Fibroblast of upper back skin (primary cell): ENCODE results near the gene ADH4.
"Not testable (repeated sequence)": the region's sequence is repeated elsewhere in the genome, so short reads cannot be mapped to it uniquely, and the experiment has no call there.

Source experiments
- DNase-seq: peaks from one replicate; pipeline ENCODE4 v3.0.0-alpha.2; 2013

ADH4 gene

DNA sequence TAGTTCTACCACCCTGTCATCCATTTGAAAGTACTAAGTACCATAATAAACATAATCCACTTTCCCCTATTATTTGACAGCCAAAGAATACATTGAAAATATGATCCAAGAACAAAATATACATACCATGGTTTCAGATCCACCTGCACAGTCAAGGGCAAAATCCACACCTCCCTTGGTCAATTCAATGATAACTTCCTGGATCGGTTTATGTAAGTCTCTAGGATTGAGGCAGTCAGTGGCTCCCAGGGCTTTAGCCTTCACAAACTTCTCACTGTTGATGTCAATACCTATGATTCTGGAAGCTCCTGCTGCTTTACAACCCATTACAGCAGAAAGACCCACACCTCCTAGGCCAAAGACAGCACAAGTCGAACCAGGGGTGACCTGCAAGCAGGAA lies 12.7 kb downstream of the ADH4 start:
- DNase-seq, result no peak

DNA sequence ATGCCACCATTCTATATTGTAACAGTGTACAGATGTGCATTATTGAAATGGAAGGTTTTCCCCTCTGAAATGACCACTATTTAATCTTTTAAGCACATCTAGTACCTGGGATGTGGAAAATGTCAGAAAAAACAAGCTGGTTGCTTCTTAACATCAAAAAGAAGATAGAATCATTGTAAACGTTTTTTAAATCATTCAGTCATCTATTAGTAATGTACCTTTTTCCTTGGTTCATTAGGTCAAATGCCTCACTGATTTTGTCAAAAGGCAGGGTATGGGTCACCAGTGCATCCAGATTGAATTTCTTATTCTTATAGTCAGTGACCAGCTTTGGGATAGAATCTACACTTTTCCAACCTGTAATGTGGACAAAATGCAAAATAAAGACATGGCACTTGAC lies 17.7 kb downstream of the ADH4 start:
- DNase-seq, result no peak

DNA sequence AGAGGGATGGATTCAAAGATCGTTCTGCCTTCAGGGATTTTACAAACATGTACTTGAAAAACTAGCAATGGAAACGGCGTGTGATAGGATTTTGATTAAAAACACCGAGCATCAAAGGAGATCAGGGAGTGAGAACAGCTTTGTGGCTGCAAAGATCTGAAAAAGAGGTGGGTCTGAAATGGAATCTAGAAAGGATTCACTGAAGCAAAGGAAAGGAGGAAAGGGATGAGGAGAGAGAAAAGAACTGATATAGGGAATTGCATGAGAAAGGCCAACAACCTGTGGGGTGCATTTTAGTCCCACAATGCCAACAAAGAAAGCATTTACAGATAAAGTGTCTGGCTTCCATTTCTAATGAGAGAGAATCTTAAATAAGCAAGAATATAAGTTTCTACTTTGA lies 23.1 kb downstream of the ADH4 start:
- no peak for DNase-seq

DNA sequence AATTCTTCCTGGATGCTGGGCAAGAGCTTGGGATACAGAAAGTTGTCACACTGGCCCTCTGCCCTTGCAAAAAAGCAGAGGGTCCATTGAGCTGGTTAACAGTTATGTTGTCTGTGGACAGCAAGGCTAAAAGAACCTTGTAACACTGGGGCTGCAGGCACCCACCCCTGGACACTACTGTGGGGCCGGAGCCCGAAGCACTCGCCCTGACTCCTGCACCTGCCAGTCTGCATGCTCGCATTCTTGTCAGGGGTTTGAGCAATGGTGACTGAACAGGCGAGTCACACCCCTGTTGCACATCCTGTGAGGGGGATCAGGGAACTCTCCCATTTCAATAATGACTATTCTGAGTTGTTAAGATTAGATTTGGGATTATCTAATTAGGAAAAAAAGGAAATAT lies 23.6 kb downstream of the ADH4 start:
- no peak for DNase-seq

DNA sequence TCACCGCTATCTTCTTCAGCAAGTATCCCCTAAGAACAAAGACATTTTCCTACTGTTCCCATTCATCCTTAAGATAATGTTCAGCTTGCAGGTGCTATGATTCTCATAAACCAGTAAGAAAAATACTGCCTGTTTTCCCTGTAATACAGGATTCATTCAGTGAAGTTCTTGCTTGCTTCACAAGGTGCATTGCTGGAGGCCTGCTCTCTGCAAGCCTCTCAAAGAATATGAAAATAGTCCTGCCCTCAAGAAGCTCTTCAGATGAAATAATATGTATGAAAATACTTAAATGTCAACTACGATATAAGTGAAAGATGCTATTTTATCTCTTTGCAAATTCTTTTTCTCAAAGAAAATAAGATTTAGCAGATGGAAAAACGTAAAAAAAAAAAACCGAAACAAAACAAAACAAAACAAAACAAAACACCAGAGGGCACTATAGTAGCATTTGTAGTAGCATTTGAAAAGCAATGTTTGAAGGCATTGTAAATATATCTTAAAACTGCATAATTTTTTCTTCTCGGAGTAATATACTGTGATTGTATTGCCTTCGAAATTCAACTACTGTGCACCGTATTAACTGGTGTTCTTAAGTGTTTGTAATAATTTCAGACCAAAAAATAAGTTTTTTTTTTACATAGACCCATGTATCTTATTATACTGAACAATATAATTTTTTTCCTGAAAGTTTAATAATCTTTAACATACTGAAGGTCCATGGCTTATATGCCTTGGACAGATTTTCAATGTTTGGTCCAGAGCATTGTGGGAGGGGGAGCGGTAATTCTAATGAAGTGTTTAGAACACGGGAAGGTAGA lies 26.0 kb downstream of the ADH4 start:
- peak; percentile 10 for DNase-seq

DNA sequence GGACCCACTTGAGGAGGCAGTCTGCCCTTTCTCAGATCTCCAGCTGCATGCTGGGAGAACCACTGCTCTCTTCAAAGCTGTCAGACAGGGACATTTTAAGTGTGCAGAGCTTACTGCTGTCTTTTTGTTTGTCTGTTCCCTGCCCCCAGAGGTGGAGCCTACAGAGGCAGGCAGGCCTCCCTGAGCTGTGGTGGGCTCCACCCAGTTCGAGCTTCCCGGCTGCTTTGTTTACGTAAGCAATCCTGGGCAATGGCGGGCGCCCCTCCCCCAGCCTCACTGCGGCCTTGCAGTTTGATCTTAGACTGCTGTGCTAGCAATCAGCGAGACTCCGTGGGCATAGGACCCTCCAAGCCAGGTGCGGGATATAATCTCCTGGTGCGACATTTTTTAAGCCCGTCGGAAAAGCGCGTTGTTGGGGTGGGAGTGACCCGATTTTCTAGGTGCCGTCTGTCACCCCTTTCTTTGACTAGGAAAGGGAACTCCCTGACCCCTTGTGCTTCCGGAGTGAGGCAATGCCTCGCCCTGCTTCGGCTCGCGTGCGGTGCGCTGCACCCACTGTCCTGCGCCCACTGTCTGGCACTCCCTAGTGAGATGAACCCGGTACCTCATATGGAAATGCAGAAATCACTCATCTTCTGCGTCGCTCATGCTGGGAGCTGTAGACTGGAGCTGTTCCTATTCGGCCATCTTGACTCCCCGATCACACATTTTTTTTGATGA lies 26.8 kb downstream of the ADH4 start:
- not testable (repeated sequence) for DNase-seq

DNA sequence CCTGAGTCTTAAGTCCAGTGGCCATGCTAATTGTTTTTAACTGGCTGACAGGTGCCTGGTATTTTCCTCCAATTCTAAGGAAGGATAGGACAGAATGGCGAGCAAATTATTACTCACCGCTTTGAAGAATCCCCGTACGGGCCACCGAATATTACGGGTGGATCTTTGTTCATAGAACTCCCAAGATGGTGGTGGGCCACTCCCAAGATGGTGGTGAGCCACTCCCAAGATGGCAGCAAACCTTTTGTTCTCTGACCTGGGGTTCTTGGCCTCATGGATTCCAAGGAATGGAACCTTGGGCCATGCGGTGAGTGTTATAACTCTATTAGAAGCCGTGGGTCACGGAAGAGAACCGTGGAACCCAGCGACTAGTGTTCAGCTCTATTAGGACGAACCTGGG lies 34.8 kb downstream of the ADH4 start:
- DNase-seq, result not testable (repeated sequence)

DNA sequence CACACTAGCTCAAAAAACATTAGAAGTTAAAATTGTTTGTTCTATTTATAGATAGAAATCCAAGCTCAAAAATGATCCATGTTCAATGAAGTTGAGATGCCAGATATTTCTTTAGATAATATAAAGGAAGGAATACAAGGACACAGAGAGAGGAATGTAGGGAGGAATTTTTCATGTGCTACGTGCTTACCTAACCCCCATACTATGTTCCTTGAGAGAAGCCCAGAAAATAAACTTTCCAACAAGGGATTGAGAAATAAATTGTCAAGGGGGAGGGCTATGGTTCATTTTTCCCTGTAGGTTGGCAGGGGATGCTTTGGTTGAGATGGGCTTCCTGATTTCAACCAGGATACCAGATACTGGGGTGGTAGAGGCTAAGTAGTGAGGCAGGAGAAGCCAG lies 39.9 kb downstream of the ADH4 start:
- peak; percentile 51 for DNase-seq

DNA sequence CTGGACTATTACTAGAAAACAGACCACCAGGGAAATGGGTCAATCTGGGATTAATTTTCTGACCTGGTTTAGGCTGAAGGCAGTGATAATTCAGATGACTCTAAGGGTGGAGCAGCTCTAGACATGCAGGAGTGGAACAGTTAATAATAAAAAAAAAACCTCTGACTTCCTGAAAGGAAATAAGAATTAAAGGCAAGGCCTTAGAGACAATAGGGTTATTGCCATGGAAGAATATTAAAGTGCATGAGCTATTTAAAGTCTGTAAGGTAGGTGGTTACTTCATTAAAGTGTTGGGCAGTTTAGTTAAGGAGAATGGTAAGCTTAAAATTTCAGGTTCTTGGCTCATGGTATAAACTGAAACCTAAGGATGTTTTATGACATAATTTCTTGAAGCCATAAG lies 40.9 kb downstream of the ADH4 start:
- no peak for DNase-seq

DNA sequence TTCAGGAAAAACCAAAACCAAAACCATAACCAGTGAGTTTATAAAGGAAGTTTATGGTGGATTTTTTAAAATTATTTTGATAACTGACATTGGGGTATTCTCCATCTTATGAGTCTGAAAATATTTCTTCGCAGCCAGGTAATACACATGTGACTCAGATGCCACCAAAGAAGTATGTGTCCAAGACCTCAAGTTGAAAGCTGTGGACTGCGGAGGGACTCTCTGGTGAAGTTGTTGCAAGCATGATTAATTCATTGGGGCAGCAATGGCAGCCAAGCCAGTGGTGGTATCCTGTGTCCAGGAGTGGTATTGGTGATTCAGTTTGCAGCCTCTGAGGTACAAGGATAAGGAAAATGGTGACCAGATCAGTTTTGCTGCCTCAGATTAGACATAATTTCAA lies 41.5 kb downstream of the ADH4 start:
- DNase-seq, result no peak

DNA sequence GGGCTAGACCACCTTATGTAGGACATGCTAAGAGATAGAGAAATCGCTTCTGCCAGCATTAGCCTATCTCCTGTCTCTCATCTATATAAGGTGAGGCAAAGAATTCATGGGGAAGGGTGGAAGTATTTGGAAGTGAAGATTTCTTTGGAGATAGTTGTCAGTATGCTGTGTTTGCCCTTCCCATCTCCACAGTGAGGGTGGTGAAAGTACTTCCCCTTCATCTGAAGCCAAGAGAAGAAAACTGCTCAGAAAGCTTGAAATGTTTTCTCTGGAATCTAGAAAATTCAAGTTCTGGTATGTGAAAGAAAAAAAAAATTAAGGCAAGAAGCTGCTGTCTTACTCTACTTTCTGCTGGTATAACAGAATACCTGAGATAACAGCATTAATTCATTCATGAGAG lies 43.2 kb downstream of the ADH4 start:
- peak; percentile 53 for DNase-seq

DNA sequence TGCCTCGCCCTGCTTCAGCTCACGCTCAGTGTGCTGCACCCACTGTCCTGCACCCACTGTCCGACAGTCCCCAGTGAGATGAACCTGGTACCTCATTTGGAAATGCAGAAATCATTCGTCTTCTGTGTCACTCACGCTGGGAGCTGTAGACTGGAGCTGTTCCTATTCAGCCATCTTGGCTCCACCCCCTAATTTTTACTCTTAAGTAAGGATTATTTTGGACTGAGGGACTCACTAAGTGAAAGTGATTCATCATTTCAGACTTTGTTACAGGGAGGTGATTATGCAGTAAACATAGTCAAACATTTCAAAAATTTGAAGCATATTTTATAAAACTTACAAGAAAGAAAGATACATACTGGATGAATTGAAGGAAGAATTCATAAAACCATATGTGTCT lies 44.3 kb downstream of the ADH4 start:
- peak; percentile 55 for DNase-seq

DNA sequence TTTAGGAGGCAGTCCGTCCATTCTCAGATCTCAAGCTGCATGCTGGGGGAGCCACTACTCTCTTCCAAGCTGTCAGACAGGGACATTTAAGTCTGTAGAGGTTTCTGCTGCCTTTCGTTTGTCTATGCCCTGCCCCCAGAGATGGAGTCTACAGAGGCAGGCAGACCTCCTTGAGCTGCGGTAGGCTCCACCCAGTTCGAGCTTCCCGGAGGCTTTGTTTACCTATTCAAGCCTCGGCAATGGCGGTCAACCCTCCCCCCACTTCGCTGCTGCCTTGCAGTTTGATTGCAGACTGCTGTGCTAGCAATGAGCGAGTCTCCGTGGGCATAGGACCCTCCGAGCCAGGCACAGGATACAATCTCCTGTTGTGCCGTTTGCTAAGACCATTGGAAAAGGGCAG lies 44.8 kb downstream of the ADH4 start:
- DNase-seq, result no peak

DNA sequence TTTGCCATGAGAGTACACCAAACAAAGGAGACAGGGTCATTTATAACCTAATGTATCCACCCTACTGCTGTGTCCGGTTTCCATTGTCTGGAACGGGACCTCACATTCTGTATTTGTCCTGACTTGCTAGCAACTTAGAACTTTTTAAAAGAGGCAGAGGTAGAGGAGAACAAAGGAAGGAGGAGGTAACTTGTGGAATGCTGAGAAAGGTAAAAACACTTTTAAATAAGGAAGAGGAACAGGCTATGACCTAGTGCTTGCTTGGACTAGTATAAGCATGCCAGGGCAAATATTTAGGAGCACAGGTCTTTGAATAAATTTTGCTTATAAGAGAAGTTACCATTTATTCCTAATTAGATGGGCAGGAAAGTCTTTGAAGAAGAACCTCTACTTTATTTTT lies 52.3 kb downstream of the ADH4 start:
- not testable (repeated sequence) for DNase-seq

DNA sequence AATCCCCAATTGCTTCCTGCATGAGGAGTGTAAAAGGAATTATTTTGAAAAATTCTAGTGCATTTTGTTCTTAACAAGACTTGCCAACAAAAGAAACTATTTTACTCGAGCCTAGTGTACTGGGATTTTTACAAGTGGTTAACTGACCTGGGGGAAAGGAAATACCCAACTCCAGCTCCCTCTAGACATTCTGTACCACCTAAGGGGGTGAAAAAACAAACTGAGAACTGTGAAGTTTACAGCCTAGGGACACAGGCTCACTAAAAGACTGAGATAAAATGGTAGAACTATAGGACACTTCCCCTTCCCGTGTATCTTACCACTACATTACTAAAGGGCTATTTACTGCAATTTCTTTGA lies 52.9 kb downstream of the ADH4 start:
- no peak for DNase-seq

DNA sequence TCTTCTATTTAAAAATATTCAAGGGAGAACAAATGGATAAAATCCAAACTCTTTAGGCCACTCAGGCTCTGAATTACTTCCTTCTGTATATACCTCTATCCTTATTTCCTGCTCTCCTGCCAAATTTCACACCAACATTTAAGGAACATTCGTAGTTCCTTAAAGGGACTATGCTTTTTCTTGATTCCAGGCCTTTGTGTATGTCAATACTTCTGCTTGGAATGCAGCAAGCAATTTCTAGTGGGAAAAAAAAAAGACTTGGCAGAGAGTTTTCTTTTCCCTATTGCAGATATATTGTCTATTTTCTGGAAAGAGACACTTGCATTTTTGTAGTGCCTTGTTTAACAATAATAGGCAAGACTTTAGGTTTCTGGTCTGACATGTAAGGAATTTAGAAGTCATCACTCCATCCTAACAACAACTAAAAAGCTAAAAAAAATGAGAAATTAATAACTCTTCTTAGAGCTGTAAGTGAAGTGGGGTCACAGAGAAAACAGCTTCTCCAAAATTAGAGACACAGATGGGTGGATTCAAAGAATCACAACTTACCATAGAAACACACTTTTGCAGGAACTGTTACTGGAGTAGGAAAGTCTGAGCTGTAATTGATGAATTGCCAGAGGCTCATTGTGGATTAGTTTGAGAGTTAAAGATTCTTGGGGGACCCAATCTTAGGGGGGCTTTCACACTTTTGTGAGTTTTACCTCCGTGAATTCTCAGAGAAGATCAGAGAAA lies 53.4 kb downstream of the ADH4 start:
- peak; percentile 47 for DNase-seq

DNA sequence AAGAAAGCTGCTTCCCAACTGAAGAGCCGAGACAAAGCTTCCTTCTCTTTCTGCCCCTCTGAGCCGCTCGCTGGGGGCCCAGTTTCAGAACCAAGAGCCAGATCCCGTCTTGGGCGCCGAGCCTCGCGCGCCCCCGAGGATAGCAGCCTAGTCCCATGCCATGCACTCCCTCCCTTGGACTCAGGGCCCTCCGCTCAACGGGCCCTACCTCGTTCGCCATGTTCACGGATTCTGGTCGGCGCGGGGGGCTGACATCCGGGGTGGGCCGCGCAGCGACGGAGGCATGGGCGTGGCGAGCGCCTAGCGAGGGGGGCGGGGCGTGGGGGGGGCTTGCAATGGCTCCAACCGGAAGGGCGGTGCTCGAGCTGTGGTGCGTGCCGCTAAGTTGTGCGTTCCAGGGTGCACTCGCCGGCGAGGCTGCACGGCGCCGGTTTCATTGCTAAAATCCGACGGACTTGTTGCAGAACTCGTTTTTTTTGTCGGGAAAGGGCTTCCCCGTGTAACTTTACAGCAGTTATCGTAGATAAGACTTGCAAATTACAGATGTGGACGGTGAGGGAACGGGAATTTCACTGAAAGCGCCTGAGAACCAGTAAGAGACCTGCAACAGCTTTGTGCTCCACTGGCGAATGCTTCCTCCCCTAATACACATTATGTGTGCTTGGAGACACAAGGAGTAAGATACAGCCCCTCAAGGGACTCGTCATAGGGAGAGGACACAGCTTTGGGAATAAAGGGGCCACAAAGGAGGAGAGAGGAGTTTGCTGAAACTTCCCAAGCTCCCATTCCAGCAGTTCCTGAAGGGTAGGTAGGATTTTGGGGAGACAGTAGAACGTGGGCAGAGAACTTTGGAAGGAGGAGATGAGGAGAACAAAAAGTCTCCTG lies 55.4 kb downstream of the ADH4 start, which contains the start of gene ADH5:
Gene ADH5, minus strand, starts transcription at position 308 of the 885 bp plus-strand sequence. Its CDS starts 88 bp downstream, at position 220.
- DNase-seq, result peak; percentile 87

DNA sequence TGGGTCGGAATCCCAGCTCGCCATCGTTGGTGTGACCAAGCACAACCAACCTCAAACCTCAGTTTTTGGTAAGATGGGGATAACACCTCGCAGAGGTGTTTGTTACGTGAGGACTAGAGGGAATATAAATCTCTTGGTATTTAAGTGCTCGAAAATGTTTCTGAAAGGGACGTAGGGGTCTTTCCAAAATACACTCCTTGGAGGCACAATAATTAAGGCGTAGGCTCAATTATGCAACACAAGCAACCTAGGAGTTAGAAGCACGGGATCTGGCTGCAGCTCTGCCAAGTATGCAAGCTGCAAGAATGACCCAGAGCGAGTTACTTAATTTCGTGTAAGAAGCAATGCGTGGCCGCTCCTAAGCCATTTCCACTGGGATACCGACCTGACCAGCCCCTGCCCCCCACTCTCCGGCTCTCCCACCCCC lies 56.1 kb downstream of the ADH4 start:
- DNase-seq, result peak; percentile 67

DNA sequence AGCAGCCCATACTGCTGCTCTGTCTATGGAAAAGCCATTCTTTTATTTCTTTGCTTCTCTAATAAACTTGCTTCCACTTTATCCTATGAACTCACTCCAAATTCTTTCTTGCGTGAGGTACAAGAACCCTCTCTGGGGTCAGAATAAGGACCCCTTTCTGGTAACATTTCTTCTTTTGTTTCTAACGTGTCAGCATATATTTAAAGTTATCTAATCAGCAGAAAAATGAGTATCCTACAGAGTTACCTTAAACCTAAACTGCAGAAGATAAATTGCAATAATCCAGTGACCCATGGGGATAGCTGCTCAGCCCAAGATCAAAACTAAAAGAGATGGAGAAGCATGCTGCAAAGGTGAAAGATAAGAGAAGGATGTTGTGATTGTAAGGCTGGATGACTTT lies 59.5 kb downstream of the ADH4 start:
- no peak for DNase-seq

DNA sequence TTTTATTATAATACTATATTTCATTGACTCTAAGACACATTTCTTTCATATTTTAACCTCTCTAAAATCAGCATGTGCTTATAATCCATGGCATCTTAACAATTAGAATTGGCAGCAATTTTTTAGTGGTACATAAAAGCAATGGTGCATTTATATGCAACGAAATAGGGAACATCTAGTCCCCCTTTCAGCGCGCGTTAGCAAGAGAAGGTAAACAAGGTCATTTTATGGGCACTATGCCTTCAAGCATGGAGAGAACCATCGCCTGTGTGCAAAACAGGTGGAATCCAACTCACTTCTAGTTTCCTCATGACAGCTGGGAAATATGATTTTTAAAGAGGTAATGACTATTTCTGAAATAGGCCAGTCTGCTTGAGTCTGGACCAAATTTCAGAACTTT lies 61.9 kb downstream of the ADH4 start:
- DNase-seq, result no peak

DNA sequence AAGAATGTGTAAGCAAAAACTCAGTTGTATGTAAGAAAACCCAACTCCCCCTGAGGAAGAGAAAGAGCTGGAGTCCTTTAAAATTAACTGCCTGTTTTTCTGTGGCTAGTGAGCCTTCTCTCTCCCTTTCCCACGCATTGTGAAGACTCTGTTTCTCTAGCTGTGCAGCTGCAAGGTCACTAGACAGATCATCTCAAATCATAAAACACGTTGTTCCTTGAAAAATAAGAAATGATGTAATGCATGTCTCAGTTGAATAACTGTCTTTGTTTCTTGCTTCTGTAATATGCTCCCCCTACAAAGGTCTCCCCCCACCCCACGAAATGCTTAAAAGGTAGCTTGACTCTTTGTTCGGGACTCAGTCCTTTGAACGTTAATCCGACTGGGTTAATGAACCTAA lies 63.2 kb downstream of the ADH4 start:
- DNase-seq, result not testable (repeated sequence)

DNA sequence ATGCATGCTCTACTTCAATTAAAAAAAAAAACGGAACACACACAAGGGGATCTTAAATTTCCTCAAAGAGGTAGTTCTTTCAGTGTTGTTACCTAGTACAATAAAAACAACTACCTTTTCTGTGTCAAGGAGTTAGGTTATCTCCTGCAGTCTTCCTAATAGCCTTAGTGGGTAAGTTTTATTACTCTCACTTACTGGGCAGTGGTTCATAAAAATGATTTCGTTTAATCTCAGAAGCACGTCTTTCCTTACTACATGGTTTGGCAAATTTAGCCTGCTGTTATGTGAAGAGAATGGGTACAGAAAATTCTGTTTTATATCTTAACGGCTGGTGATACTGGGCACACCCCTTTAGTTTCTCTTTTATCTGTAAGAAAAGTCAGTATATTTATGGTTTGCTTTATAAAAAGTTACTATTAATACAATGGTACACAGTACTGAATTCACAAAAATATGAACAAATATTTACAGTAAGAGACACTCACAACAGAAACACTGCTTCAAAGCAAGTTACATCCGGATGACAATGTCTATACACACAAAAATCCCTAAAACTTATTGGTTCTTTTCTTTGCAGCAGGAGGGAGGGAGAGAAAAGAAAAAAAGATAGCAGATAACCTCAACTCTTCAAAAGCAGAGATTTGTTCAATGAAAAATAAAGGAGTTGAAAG lies 64.3 kb downstream of the ADH4 start:
- DNase-seq, result no peak
